Measurements from ENCODE around the gene LRPAP1.

GRCh38 chr4:3529363-3529762 lies 2.9 kb downstream of the LRPAP1 start:
- TF ChIP-seq CTCF (IDR thresholded peaks at IDR 0.05; ENCODE audit: low read length) (no peak), EZH2 (IDR thresholded peaks at IDR 0.05; ENCODE audit: borderline replicate concordance, low read length) (no peak)

Data from OCI-LY1 (cell line).